H1 (cell line): ENCODE data around the gene CMIP. TPM values are rescaled to one million over a fixed set of nuclear protein-coding genes. Genes with fewer than 3 reads are reported as not detected.

Experiments
- SP2 ChIP-seq: IDR thresholded peaks from 2 replicates; pipeline ENCODE4 v1.6.1; 2012; ENCODE audit warnings: mild to moderate bottlenecking, low read length, inconsistent platforms
- polyA plus RNA-seq, 7 experiments: library from polyadenylated mRNA; depleted of rRNA in 3 of 7; stranded (reverse) in 5 of 7; unstranded in 2 of 7; fragments of >200 nt in 5 of 7; fragments of 200-250 nt in 2 of 7; gene quantifications; 1 replicate in 5 of 7; 2 replicates in 1 of 7; 4 replicates in 1 of 7; pipeline versions ENCODE4 v1.2.1 to v1.2.3, GENCODE V29; 2011 to 2013; ENCODE audit warnings: missing spikeins in 2 of 7, mixed read lengths in 2 of 7
- total RNA-seq: library from RNA; stranded (reverse); fragmentation: NEBNext Ultra II Directional; extraction: Animal tissue kit (Norgen Biotek cat#: 25700); gene quantifications from 2 replicates; pipeline ENCODE4 v1.2.1, GENCODE V29; 2021

Gene CMIP
- total and polyA plus RNA-seq, 2 of the 8 experiments (the other 6 are each of a cell fraction or from before 2014, with no cell fraction given), result 7.9 to 53.2 TPM

- no peak for TF ChIP-seq SP2
Measured at GRCh38 chr16:81421126-81421525, 23.5 kb upstream of the CMIP start (continued).
